ENCODE data around the gene TMIE.

GRCh38 chr3:46756642-46757041 is 55.5 kb downstream of the TMIE start:
- TF ChIP-seq, protein P1, sequence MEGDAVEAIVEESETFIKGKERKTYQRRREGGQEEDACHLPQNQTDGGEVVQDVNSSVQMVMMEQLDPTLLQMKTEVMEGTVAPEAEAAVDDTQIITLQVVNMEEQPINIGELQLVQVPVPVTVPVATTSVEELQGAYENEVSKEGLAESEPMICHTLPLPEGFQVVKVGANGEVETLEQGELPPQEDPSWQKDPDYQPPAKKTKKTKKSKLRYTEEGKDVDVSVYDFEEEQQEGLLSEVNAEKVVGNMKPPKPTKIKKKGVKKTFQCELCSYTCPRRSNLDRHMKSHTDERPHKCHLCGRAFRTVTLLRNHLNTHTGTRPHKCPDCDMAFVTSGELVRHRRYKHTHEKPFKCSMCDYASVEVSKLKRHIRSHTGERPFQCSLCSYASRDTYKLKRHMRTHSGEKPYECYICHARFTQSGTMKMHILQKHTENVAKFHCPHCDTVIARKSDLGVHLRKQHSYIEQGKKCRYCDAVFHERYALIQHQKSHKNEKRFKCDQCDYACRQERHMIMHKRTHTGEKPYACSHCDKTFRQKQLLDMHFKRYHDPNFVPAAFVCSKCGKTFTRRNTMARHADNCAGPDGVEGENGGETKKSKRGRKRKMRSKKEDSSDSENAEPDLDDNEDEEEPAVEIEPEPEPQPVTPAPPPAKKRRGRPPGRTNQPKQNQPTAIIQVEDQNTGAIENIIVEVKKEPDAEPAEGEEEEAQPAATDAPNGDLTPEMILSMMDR (IDR thresholded peaks at IDR 0.05), result no peak
- no peak for TF ChIP-seq POLR2AphosphoS5 (IDR thresholded peaks at IDR 0.05)
- TF ChIP-seq POLR2A (IDR thresholded peaks at IDR 0.05), result no peak
